GM03348 (cell line): ENCODE results near the gene OXTR.

Experiments
- DNase-seq: peaks from one replicate; pipeline ENCODE4 v3.0.0; 2012; ENCODE audit warnings: low spot score

OXTR gene

DNA sequence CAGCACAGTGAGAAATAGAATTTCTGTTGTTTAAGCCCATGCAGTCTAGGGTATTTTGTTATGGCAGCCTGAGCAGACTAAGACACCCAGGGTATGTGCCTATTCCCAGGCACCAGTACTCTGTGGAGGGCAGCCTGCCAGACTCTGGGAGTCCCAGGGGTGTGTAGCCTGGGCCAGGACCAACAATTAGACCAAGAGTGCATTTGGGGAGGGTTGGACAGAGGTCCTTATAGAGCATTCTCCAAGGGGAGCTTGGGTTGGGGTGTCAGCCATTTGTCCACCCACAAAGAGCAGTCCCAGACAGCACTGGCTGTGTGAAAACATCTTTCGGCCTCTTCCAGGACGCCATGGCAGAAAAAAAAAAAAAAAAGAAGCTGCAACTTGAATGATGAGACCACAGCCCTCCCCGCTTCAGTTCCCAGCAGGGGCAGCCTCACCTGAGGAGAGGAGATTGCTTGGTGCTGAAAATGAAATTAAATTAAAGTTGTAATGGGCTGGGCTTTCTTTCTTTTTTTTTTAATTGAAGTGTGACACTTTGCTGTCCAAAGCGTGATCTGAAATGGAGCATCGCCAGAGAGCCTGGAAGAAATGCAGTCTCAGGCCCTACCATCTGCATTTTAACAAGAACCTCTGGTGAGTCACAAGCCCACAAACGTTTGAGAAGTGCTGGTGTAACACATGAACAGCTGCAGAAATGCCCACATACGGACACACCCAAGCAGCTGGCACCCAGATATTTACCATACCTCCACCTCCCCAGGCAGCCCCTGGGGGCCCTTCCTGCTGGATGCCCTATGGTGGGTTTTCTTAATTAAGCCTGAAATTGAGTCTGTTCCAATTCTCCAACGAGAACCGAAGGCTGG is 57.1 kb downstream of the OXTR start:
- peak; percentile 86 for DNase-seq

DNA sequence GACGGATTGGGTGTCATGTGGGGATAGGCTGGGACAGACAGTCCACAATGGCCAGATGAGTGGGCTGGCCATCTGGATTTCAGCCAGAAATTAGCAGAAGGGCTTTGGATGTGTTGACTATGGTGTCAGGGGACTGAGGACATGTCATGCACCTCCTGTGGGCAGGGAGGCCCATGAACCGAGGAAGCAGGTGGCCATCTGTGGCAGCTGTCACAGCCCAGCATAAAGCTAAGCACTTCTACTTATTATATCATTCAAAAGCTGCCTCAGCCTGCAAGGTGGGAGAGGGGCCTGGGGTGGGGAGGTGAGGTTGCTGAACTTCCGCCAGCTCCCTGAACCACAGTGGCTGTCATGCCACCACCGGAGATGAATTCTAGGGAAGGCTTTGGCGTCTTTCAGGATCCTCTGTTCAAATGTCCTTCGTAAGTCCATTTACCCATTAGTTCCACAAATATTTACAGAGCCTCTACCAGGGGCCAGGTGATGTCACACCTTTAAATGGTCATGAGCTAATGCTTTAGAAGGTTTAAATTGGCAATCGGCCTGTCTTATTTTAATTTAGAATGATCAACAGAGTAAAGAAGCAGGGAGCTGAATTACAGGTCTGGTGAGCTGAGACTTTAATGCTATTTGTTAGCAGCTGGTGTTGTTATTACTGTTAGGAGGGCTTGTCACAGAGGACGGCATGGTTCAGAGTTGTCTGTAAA is 59.5 kb downstream of the OXTR start:
- peak; percentile 2 for DNase-seq

DNA sequence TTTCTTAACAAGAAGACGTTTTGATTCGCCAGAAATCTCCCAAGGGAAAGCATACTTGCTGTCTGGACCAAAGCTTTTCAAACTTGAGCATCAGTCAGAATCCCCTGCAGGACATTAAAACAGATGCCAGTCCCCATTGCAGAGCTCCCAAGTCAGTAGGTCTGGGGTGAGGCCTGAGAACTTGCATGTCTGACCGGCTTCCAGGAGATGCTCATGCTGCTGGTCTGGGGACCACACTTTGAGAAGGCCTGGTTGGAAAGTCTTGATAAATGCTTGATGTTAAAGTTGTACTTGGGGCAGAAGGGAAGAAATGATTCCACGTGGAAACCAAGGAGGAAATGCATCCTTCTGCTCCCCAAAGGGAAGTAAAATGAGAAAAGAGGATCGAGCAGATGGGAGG is 60.1 kb downstream of the OXTR start:
- peak; percentile 0 for DNase-seq

DNA sequence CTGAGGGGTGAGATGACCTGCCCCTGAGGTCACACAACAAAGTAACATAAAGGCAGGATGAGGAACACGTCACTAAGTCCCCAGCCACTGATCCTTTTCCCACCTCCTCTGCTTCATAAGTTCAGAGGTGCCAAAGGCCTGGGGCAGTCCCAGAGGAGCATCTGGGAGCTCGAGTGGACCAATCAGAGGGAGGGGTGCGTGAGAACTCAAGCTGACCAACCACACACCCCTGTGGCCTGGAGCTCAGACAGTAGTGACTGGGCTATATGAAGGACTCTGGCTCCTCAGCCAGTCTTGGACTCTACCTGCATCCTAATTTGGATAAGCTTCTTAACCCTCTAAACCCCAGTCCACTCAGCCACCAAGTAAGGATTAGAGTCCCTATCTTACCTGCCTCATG is 63.8 kb downstream of the OXTR start:
- DNase-seq, result no peak

DNA sequence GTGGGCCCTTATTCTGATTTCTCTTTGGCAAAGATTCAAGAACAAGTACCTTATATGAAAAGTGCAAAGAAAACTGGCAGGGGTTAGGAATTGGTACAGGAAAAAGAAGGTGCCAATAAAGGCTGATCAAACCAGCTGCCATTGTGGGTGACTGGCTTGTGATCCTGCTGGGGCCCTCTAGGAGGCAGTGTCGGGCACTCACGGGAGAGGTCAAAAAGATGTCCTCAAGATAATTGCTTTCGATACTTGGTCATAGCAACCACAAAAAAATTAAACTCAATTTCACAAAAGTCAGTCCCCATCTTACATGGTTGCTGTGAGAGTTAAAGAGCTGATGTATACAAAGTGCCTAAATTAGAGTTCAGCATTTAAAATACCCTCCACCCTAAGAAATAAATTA is 66.9 kb downstream of the OXTR start:
- peak; percentile 0 for DNase-seq
